HG02885 (cell line): ENCODE data around the gene TBC1D13.
"Not testable (repeated sequence)": the region's sequence is repeated elsewhere in the genome, so short reads cannot be mapped to it uniquely, and the experiment has no call there.

Experiments
- ATAC-seq: cut with Tn5 transposase; IDR thresholded peaks from one replicate; pipeline ENCODE4 v1.9.1; 2021; ENCODE audit warnings: mild to moderate bottlenecking; ENCODE audit not compliant: unreplicated experiment, poor library complexity

Gene TBC1D13, protein sequence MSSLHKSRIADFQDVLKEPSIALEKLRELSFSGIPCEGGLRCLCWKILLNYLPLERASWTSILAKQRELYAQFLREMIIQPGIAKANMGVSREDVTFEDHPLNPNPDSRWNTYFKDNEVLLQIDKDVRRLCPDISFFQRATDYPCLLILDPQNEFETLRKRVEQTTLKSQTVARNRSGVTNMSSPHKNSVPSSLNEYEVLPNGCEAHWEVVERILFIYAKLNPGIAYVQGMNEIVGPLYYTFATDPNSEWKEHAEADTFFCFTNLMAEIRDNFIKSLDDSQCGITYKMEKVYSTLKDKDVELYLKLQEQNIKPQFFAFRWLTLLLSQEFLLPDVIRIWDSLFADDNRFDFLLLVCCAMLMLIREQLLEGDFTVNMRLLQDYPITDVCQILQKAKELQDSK

GRCh38 chr9:128786681-128787601, at the start of gene TBC1D13:
Gene TBC1D13, plus strand, starts transcription at chr9:128787253. Its CDS starts 101 bp downstream, at chr9:128787354.
- ATAC-seq, result peak; percentile 95

DNA sequence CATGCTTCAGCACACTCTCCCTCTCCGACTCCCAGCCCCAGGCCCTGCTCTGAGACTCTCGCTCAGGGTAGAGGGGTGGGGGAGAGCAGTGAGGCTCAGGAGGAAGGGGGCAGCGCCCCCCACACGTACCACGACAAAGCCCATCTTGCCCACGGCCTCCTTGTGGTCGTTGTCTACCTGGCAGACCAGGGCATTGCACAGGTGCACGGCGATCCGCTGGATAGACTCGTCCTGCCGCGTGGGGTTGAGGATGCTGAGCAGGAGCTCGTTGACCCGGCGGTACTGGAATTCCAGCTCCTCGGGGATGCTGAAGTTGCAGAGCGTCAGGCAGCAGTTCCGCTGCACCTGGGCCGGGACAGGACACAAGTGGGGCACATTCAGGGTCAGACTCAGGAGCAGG, 44.7 kb upstream of the TBC1D13 start:
- no peak for ATAC-seq

DNA sequence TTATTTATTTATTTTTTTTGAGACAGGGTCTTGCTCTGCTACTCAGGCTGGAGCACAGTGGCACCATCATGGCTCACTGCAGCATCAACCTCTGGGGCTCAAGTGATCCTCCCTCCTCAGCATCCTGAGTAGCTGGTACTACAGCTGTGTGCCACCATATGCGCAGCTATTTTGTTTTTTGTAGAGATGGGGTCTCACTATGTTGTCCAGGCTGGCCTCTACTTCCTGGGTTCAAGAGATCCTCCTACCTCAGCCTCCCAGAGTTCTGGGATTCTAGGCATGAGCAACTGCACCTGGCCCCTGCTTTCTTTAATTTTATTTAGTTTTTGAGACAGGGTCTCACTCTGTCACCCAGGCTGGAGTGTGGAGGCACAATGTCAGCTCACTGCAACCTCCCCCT, 43.6 kb upstream of the TBC1D13 start:
- no peak for ATAC-seq

DNA sequence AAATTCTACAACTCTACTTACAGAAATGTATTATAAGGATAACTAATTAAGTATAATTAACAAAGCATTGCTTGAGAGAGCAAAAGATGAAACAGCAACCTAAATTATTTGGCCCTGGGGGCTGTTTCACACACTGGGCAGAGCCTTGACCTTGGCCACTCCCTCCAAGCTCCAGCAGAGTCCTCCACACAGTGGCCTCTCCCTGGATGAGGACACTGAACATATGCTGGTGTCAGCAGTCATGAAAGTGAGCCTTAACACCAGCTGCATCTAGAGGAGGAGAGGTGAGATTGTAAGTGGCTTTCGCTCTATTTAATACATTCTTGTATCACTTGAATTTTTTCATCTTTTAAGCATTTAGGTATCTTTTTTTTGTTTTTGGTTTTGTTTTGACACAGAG, 39.8 kb upstream of the TBC1D13 start:
- ATAC-seq, result no peak

DNA sequence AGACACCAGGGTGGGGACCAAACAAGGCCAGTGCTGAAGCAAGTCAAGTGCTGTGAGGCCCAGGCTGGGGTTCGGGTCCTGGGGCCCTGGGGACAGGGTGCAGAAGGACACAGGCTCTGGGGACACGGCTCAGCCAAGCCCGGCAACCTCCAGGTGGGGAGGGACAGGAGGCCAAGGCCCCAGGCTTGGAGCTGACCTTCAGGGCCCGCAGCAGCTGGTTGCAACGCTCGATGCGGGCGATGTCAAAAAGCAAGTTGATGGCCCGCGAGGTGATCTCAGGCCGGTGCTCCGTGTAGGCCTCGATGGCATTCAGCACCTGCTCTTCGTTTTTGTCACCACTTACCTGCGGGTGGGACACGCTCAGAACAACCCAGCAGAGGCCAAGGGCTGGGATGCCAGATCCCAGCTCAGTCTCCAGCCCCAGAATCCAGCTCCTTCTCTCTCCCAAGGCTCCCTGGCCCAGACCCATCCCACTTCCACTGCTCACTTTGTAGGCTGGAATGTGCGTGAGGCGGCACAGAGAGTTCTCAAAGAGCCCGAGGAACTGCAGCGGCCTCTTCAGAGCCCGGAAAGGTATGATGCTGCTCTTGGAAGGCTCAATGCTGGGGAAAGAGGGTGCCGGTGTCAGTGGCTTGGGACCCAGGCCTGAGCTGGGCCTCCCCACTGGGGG, 36.0 kb upstream of the TBC1D13 start:
- ATAC-seq, result no peak

DNA sequence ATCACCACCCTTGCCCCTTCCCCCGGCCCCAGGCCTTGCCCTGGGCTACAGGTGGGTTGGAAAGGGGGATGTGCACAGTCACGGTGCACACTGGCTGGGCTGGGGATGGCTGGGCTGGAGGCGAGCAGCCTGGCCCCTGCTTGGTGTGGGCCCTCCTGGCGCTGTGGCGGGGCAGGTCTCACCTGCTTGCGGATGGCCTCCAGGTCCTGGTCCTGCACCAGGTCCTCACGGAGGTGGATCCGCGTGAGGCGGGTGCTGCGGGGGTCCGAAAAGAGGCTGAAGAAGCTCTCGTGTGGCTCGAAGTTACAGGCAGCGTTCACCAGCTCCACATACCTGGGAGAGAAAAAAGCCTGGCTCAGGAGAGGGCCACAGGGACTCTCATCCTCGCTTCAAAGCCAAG, 33.4 kb upstream of the TBC1D13 start:
- ATAC-seq, result no peak

- no peak for ATAC-seq
Measured at GRCh38 chr9:128757602-128758001, 29.5 kb upstream of the TBC1D13 start.

DNA sequence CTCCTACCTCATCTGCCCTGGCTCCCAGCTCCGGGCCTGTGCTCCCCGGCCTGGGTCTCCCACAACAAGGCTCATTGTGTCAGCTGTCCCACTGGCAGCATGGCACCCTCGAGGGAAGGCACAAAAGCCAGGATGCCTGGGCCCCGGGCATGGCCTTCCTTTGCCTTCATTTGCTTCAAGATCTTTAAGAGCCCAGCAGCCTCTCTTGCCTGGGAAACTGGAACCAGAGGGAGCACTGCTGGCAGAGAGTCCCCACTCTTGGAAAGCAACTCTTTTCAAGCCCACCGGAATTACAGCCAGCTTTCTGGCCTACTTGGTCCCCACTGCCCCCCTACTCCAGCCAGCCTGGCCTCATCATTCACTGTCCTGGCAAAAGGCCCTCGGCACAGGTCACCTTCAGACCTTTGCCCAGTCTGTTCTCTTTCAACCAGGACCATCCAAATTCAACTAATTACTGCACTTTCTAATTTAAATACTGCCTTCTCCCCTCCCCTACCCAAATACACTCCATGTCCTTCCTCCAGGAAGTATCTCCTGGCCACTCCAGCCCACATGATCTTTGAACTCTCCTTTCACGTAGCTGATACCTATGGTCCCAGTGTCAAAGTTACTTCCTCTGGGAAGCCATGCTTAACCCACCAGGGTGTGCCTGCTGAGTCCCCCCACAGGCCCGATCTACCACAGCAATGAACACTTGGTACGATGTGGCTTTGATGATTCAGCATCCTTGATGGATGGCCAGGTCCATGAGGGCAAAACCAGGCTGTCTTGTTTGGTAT, 24.2 kb upstream of the TBC1D13 start:
- ATAC-seq, result no peak

GRCh38 chr9:128764361-128764760, 22.7 kb upstream of the TBC1D13 start:
- no peak for ATAC-seq

DNA sequence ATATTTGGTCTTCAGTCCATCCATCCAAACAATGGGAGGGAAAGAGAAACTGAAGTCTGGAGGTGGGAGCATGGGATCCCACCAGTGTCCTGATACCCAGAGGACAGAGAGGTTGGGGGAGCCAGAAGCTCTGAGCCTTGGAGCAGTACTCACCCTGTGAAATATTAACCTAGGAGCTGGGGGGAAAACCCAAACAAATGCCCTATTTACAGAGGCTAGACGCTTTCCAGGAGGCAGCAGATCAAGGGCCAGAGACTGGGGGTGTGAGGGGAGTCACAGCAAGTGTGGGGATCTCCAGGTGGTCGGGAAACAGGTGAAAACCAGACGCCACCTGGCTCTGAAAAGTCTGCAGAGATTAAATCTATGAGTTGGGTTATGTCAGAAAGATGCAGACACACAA, 21.6 kb upstream of the TBC1D13 start:
- no peak for ATAC-seq

DNA sequence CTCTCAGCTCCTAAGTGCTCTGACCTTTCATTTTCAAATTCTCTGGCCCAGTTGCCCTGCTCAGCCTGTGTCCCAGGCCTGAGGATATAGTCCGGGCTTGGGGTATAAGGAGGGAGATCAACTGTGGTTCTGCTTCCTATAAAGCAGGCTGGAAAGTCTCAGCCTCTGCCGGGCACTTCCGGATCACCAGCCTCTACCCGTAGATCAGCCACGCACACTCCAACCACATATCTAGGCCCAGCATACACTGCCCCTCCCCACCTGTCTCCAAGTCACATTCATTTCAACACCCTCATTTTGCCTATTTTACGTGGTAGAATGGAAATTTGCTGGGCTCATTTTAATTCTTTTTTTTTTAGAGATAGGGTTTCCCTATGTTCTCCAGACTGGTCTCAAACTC, 18.4 kb upstream of the TBC1D13 start:
- ATAC-seq, result no peak

DNA sequence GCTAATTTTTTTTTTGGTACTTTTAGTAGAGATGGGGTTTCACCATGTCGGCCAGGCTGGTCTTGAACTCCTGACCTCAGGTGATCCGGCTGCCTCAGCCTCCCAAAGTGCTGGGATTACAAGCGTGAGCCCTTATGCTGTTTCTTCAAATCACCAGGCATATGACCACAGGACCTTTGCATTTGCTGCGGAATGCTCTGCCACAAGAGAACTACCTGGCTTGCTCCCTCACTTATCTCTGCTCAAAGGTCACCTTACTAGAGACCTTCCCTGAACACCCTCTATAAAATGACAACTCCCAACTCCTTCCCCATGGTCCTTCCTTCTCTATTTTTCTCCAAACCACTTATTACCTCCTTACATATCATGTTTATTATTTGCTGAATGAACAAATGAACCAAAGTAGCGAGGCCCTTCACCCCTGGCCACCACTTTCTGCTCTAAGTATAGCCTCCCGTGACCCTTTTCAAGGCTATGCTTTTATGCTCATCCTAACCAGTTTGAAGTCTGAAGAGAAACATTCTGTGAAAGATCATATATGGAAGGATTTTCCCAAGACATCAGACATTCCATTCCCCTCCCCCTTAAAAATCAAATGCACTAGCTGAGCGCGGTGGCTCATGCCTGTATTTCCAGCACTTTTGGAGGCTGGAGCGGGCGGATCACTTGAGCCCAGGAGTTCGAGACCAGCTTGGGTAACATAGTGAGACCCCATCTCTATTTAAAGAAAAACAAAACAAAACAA, 16.6 kb upstream of the TBC1D13 start:
- ATAC-seq, result no peak

- peak; percentile 33 for ATAC-seq
Measured at GRCh38 chr9:128771094-128771721, 15.8 kb upstream of the TBC1D13 start.

- ATAC-seq, result peak; percentile 88
Measured at GRCh38 chr9:128771745-128772519, 15.1 kb upstream of the TBC1D13 start, which contains the start of gene ZER1. Gene ZER1, minus strand, starts transcription at chr9:128771927. Its CDS starts 16,362 bp downstream, at chr9:128755565.

- ATAC-seq, result no peak
Measured at GRCh38 chr9:128773049-128773448, 14.0 kb upstream of the TBC1D13 start.

- ATAC-seq, result no peak
Measured at GRCh38 chr9:128774804-128775203, 12.2 kb upstream of the TBC1D13 start.

GRCh38 chr9:128780093-128780492, 7.0 kb upstream of the TBC1D13 start:
- not testable (repeated sequence) for ATAC-seq
